HG03159 (cell line): Measurements from ENCODE around the gene PLA2G6.
A peak's percentile ranks its signal among the peaks of the same experiment; 100 is the strongest.

Experiments
- ATAC-seq: cut with Tn5 transposase; IDR thresholded peaks from one replicate; pipeline ENCODE4 v1.9.1; 2021; ENCODE audit warnings: mild to moderate bottlenecking, moderate library complexity; ENCODE audit not compliant: unreplicated experiment

Gene PLA2G6

GRCh38 chr22:38215156-38216038 lies 33.8 kb upstream of the PLA2G6 start:
- ATAC-seq, result no peak

GRCh38 chr22:38214302-38215056 lies 32.8 kb upstream of the PLA2G6 start:
- no peak for ATAC-seq

GRCh38 chr22:38213990-38214301 lies 32.3 kb upstream of the PLA2G6 start:
- ATAC-seq, result no peak

- ATAC-seq, result no peak
Observed at GRCh38 chr22:38213319-38213989, 31.8 kb upstream of the PLA2G6 start.

- ATAC-seq, result no peak
Observed at GRCh38 chr22:38212442-38212841, 30.8 kb upstream of the PLA2G6 start.

GRCh38 chr22:38211556-38211955 lies 29.9 kb upstream of the PLA2G6 start:
- ATAC-seq, result no peak

GRCh38 chr22:38208551-38208968 lies 26.9 kb upstream of the PLA2G6 start:
- no peak for ATAC-seq

GRCh38 chr22:38207898-38208432 lies 26.3 kb upstream of the PLA2G6 start:
- ATAC-seq, result no peak

- no peak for ATAC-seq
Observed at GRCh38 chr22:38205261-38206128, 23.9 kb upstream of the PLA2G6 start.

- no peak for ATAC-seq
Observed at GRCh38 chr22:38204784-38205183, 23.2 kb upstream of the PLA2G6 start.

GRCh38 chr22:38203855-38204514 lies 22.4 kb upstream of the PLA2G6 start:
- no peak for ATAC-seq

GRCh38 chr22:38203090-38203810 lies 21.6 kb upstream of the PLA2G6 start:
- no peak for ATAC-seq

- peak; percentile 22 for ATAC-seq
Observed at GRCh38 chr22:38202437-38203089, 20.9 kb upstream of the PLA2G6 start.

- peak; percentile 57 for ATAC-seq
Observed at GRCh38 chr22:38201711-38202436, 20.2 kb upstream of the PLA2G6 start, which contains the start of gene MAFF. Gene MAFF, plus strand, starts transcription at chr22:38201994. Its CDS starts 11,860 bp downstream, at chr22:38213854.

GRCh38 chr22:38201371-38201710 lies 19.7 kb upstream of the PLA2G6 start:
- no peak for ATAC-seq

- ATAC-seq, result no peak
Observed at GRCh38 chr22:38199826-38200559, 18.4 kb upstream of the PLA2G6 start.

- no peak for ATAC-seq
Observed at GRCh38 chr22:38196791-38197419, 15.3 kb upstream of the PLA2G6 start.
